H9 (cell line): ENCODE results near the gene IRF1. TPM values are rescaled to one million over a fixed set of nuclear protein-coding genes. Genes with fewer than 3 reads are reported as not detected.

ENCODE experiments used
- DNase-seq: peaks from one replicate; pipeline ENCODE4 v3.0.0-alpha.2; 2017
- H2AFZ ChIP-seq: one replicate; pipeline ENCODE4 v1.6.1; 2013; ENCODE audit warnings: mild to moderate bottlenecking, low read length, control low read depth, moderate library complexity
- H2AK5ac ChIP-seq: 2 replicates; pipeline ENCODE4 v1.6.1; 2013; ENCODE audit warnings: low read length, control low read depth, mixed read lengths; ENCODE audit not compliant: insufficient read length
- H2BK120ac ChIP-seq: one replicate; pipeline ENCODE4 v1.6.1; 2013; ENCODE audit warnings: low read depth, mild to moderate bottlenecking, low read length, control low read depth, inconsistent platforms; ENCODE audit not compliant: poor library complexity, severe bottlenecking
- H2BK12ac ChIP-seq: 2 replicates; pipeline ENCODE4 v1.6.1; 2013; ENCODE audit warnings: low read length, control low read depth, mixed read lengths, low read depth; ENCODE audit not compliant: insufficient read length
- H2BK15ac ChIP-seq: 2 replicates; pipeline ENCODE4 v1.6.1; 2013; ENCODE audit warnings: low read depth, low read length, control low read depth
- H2BK20ac ChIP-seq: one replicate; pipeline ENCODE4 v1.6.1; 2013; ENCODE audit warnings: low read depth, mild to moderate bottlenecking, low read length, control low read depth, inconsistent platforms; ENCODE audit not compliant: poor library complexity, severe bottlenecking
- H2BK5ac ChIP-seq: 2 replicates; pipeline ENCODE4 v1.6.1; 2013; ENCODE audit warnings: low read length, control low read depth, mixed read lengths; ENCODE audit not compliant: insufficient read length
- H3K14ac ChIP-seq: 2 replicates; pipeline ENCODE4 v1.6.1; 2013; ENCODE audit warnings: low read length, control low read depth; ENCODE audit not compliant: insufficient read depth
- H3K18ac ChIP-seq: 2 replicates; pipeline ENCODE4 v1.6.1; 2013; ENCODE audit warnings: low read depth, mild to moderate bottlenecking, mixed read lengths, low read length, control low read depth; ENCODE audit not compliant: insufficient read length
- H3K23ac ChIP-seq: 2 replicates; pipeline ENCODE4 v1.6.1; 2013; ENCODE audit warnings: low read length, control low read depth, mixed read lengths, low read depth; ENCODE audit not compliant: insufficient read length
- H3K23me2 ChIP-seq: 2 replicates; pipeline ENCODE4 v1.6.1; 2013; ENCODE audit warnings: low read depth, mild to moderate bottlenecking, mixed read lengths, low read length, control low read depth; ENCODE audit not compliant: insufficient read length, poor library complexity, severe bottlenecking
- H3K27ac ChIP-seq: 2 replicates; pipeline ENCODE4 v1.5.1; 2013; ENCODE audit warnings: low read length, control low read depth, mixed read lengths, low read depth; ENCODE audit not compliant: insufficient read length
- H3K27me3 ChIP-seq: 2 replicates; pipeline ENCODE4 v1.6.1; 2013; ENCODE audit warnings: low read length, control low read depth, inconsistent platforms; ENCODE audit not compliant: insufficient read depth
- H3K4ac ChIP-seq: 2 replicates; pipeline ENCODE4 v1.6.1; 2013; ENCODE audit warnings: low read depth, mild to moderate bottlenecking, control low read depth, inconsistent platforms, low read length, moderate library complexity
- H3K4me1 ChIP-seq: 2 replicates; pipeline ENCODE4 v1.6.1; 2013; ENCODE audit warnings: low read length, control low read depth, inconsistent platforms; ENCODE audit not compliant: insufficient read depth
- H3K4me2 ChIP-seq: 2 replicates; pipeline ENCODE4 v1.6.1; 2013; ENCODE audit warnings: low read length, control low read depth, mixed read lengths; ENCODE audit not compliant: insufficient read length, insufficient read depth
- H3K56ac ChIP-seq: 2 replicates; pipeline ENCODE4 v1.6.1; 2013; ENCODE audit warnings: low read depth, mild to moderate bottlenecking, mixed read lengths, low read length, control low read depth; ENCODE audit not compliant: insufficient read length
- H3K79me1 ChIP-seq: 2 replicates; pipeline ENCODE4 v1.6.1; 2013; ENCODE audit warnings: low read depth, mild to moderate bottlenecking, moderate library complexity, low read length, control low read depth, inconsistent platforms; ENCODE audit not compliant: insufficient read depth, poor library complexity, severe bottlenecking
- H3K79me2 ChIP-seq: 2 replicates; pipeline ENCODE4 v1.6.1; 2013; ENCODE audit warnings: low read length, control low read depth, inconsistent platforms; ENCODE audit not compliant: insufficient read depth
- H3K9ac ChIP-seq: 2 replicates; pipeline ENCODE4 v1.6.1; 2013; ENCODE audit warnings: low read length, control low read depth, mixed read lengths; ENCODE audit not compliant: insufficient read length; ENCODE audit errors: extremely low read depth
- H3K9me3 ChIP-seq: one replicate; pipeline ENCODE4 v1.6.1; 2013; ENCODE audit warnings: low read depth, low read length, inconsistent platforms; ENCODE audit not compliant: control insufficient read depth
- H3T11ph ChIP-seq: one replicate; pipeline ENCODE4 v1.6.1; 2013; ENCODE audit warnings: mild to moderate bottlenecking, low read length, control low read depth, inconsistent platforms
- H4K20me1 ChIP-seq: one replicate; pipeline ENCODE4 v1.6.1; 2013; ENCODE audit not compliant: control insufficient read depth, insufficient read length, insufficient read depth
- H4K5ac ChIP-seq: 2 replicates; pipeline ENCODE4 v1.6.1; 2013; ENCODE audit warnings: low read depth, mild to moderate bottlenecking, mixed read lengths, low read length, control low read depth; ENCODE audit not compliant: insufficient read length
- H4K8ac ChIP-seq: replicated peaks from 2 replicates; pipeline ENCODE4 v1.6.1; 2013; ENCODE audit warnings: low read length, control low read depth, mixed read lengths, low read depth; ENCODE audit not compliant: insufficient read length
- H4K91ac ChIP-seq: 2 replicates; pipeline ENCODE4 v1.6.1; 2013; ENCODE audit warnings: low read depth, mild to moderate bottlenecking, moderate library complexity, mixed read lengths, low read length, control low read depth; ENCODE audit not compliant: insufficient read length
- H3K27ac Mint-ChIP-seq, 3 experiments: 2 replicates in 2 of 3; 3 replicates in 1 of 3; pipeline ENCODE4 v1.8.0; 2020 to 2021; ENCODE audit warnings: mixed read lengths in 3 of 3, mild to moderate bottlenecking in 1 of 3, moderate library complexity in 1 of 3
- H3K27me3 Mint-ChIP-seq: 2 replicates; pipeline ENCODE4 v1.8.0; 2021; ENCODE audit warnings: low read depth, mild to moderate bottlenecking, moderate library complexity, mixed read lengths
- H3K36me3 Mint-ChIP-seq, 3 experiments: 2 replicates in 2 of 3; 3 replicates in 1 of 3; pipeline ENCODE4 v1.8.0; 2020 to 2021; ENCODE audit warnings: low read depth in 3 of 3, mixed read lengths in 3 of 3; ENCODE audit not compliant: insufficient read depth in 1 of 3
- H3K4me1 Mint-ChIP-seq, 2 experiments: 2 replicates each; pipeline ENCODE4 v1.8.0; 2020; ENCODE audit warnings: mixed read lengths in 2 of 2
- H3K4me3 Mint-ChIP-seq, 2 experiments: 2 replicates in 1 of 2; 3 replicates in 1 of 2; pipeline ENCODE4 v1.8.0; 2020 to 2021; ENCODE audit warnings: mild to moderate bottlenecking in 2 of 2, mixed read lengths in 2 of 2, moderate library complexity in 1 of 2
- H3K9me3 Mint-ChIP-seq, 2 experiments: 2 replicates in 1 of 2; 3 replicates in 1 of 2; pipeline ENCODE4 v1.8.0; 2020; ENCODE audit warnings: mild to moderate bottlenecking in 2 of 2, mixed read lengths in 2 of 2, moderate library complexity in 1 of 2
- WGBS: extraction: QIAGEN DNeasy Blood & Tissue Kit; methylation state at CpG from one replicate; pipeline ENCODE4 v1.1.7; 2013; ENCODE audit warnings: missing lambda C conversion rate, low lambda C conversion rate, mixed read lengths; ENCODE audit not compliant: insufficient read length; ENCODE audit errors: extremely low coverage; 5-methylcytosine and 5-hydroxymethylcytosine counted together
- total RNA-seq: library from RNA; stranded (reverse); gene quantifications from 2 replicates; pipeline ENCODE4 v1.2.1, GENCODE V29; 2021
- TF ChIP-seq, protein P1 (sequence below): fragments of 200-600 bp; sonication (generic); conservative IDR thresholded peaks from 3 replicates; pipeline ENCODE4 v1.8.0; 2021; ENCODE audit warnings: antibody characterized with exemption, mild to moderate bottlenecking

IRF1 gene
- total RNA-seq, 1 experiment from 2014 or later: 8.7 TPM

DNA sequence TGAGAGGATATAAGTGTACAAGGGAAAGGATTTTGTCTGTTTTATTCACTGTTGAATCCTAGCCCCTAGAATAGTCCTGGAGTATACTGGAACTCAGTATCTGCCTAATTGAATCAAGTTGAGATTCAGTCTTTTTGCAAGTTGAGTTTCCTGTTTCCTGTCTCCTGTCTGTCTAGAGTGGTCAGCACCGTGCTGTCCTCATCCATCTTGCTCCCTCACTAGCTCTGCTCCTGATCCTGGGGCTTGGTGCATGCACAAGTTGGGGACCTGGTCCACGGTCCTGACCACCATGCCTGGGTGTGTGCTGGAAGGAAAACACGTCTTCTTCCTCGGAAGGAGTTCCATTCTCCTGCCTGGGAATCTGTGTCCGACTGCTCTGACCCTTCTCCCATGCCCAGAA is 49.6 kb upstream of the IRF1 start:
- no peak overlapping the region for H3K56ac ChIP-seq
- Mint-ChIP-seq H3K27me3 (peaks cover 15% of the 10 kb centered on the region), H3K9me3 (no peaks in the 10 kb centered on the region), H3K4me1 (no peaks in the 10 kb centered on the region; a peak in 2 of 4 replicates), H3K27ac (no peak overlapping the region), H3K36me3 (no peaks in the 10 kb centered on the region), H3K4me3 (no peak overlapping the region)
- no peak overlapping the region for H2BK20ac ChIP-seq
- H3K9ac ChIP-seq: no peak overlapping the region
- no peaks in the 10 kb centered on the region for H3K27me3 ChIP-seq
- H2AK5ac ChIP-seq: no peak overlapping the region
- no peak overlapping the region for H3K14ac ChIP-seq
- H3K9me3 ChIP-seq: no peaks in the 10 kb centered on the region
- no peak overlapping the region for H3T11ph ChIP-seq
- H3K79me1 ChIP-seq: no peaks in the 10 kb centered on the region
- H2AFZ ChIP-seq: no peak overlapping the region
- H3K4me1 ChIP-seq: no peaks in the 10 kb centered on the region
- TF ChIP-seq, protein P1, sequence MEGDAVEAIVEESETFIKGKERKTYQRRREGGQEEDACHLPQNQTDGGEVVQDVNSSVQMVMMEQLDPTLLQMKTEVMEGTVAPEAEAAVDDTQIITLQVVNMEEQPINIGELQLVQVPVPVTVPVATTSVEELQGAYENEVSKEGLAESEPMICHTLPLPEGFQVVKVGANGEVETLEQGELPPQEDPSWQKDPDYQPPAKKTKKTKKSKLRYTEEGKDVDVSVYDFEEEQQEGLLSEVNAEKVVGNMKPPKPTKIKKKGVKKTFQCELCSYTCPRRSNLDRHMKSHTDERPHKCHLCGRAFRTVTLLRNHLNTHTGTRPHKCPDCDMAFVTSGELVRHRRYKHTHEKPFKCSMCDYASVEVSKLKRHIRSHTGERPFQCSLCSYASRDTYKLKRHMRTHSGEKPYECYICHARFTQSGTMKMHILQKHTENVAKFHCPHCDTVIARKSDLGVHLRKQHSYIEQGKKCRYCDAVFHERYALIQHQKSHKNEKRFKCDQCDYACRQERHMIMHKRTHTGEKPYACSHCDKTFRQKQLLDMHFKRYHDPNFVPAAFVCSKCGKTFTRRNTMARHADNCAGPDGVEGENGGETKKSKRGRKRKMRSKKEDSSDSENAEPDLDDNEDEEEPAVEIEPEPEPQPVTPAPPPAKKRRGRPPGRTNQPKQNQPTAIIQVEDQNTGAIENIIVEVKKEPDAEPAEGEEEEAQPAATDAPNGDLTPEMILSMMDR: no peak
- H2BK5ac ChIP-seq: no peak overlapping the region
- no peak overlapping the region for H4K91ac ChIP-seq
- H3K23me2 ChIP-seq: no peaks in the 10 kb centered on the region
- no peaks in the 10 kb centered on the region for H3K79me2 ChIP-seq
- no peak overlapping the region for H2BK12ac ChIP-seq
- H3K4me2 ChIP-seq: no peak overlapping the region
- no CpG with 5 or more reads among the region's 5 CpGs for WGBS
- no peak overlapping the region for H2BK120ac ChIP-seq
- no peak overlapping the region for H3K23ac ChIP-seq
- H2BK15ac ChIP-seq: no peak overlapping the region
- H3K18ac ChIP-seq: no peak overlapping the region
- no peak overlapping the region for H4K5ac ChIP-seq
- no peaks in the 10 kb centered on the region for H4K20me1 ChIP-seq
- no peak overlapping the region for H3K4ac ChIP-seq
- DNase-seq: no peak
- H4K8ac ChIP-seq: no peak overlapping the region
- H3K27ac ChIP-seq: no peak overlapping the region
